NAMALWA (cell line): ENCODE data around the gene ADISSP.

Experiments used
- DNase-seq: peaks from one replicate; pipeline ENCODE4 v3.0.0-alpha.2; 2015; ENCODE audit warnings: low spot score

The ADISSP gene

GRCh38 chr20:3714092-3714491, 53.5 kb downstream of the ADISSP start:
- no peak for DNase-seq

DNA sequence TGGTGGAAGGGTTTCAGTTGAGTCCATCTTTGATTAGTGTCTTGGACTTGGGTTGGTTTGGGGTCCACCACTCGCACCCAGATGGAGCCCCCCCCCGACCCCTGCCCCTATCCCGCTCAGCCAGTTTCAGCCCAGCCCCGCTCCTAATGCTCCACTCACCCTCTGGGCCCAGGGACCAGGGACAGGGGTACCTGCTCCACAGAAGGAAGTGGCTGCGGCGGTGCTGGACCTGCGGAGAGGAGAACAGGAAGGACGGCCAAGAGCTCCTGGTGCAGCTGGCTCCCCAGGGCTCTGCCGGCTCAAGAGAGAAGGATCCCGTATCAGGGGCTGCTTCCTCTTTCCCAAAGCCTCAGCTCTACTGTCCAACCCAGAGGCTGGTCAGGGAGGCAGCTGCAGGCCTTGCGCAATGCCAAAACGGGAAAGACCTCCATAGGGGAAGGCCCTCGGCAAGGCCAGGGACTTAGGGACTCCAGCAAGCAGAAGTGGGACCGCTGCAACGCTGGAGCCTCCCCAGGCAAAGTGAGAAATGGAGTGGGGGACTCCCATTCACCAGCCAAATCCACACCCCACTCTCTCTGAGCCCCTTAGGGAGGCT, 55.2 kb downstream of the ADISSP start, which contains the start of gene SIGLEC1:
Gene SIGLEC1, minus strand, starts transcription at position 322 of the 595 bp plus-strand sequence. CDS start 5,472 bp downstream, outside the sequence.
- DNase-seq: no peak

GRCh38 chr20:3711484-3711941, 56.0 kb downstream of the ADISSP start:
- no peak for DNase-seq

DNA sequence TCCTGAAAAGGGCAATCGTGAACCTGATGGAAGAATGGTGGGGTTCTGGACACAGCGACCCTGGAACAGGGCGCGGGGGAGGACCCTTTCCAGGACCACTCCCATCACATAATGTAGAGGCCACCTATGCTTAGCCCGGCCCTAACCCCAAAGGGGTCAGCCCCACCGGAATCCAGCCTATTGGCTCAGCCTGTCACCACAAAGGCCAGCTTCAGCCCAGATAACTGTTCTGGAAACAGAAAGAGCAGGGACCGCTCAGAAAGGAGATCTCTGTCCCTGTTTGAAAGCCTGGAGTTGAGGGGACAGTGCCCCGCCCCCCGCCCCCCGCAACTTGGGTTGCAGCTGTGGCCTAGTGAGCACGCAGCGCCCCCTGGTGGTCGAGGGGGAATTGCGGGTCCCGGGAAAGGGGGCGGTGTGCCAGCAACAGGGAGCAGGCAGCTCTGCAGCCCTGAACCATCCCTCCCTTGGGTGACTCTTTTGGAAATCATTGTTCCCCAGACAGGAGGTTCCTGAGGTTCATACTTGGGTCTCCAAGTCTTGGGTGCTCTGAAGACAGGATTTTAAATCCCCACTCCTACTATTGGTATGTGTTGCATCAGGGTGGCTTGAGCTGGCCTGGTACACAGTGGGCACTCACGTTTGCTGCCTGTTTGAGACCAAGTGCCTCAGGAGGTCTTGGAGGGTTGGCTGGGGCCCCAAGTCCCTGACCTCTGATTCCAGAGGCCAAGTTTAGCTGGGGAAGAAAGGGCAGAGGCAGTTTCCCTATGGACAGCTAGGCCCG, 56.7 kb downstream of the ADISSP start:
- DNase-seq: peak; percentile 75

GRCh38 chr20:3710011-3710466, 57.5 kb downstream of the ADISSP start:
- DNase-seq: no peak

DNA sequence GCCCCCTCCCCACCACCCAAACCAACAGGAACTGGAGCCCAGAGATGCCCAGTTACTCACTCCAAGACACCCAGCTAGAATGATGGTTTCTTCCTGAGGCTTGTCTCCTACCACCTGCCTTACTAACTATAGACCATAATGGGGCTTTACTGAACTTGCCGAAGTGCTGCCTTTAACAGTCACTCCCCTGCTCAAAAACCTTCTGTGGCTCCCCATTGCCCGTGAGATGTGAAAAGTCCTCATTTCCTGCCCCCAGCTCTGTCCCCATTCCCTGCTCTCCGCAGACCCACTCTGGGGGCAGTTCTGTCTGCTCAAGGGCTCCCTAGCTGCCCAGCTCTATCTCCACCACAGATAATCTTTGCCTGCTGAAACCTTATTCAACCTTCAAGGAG, 60.0 kb downstream of the ADISSP start:
- no peak for DNase-seq

DNA sequence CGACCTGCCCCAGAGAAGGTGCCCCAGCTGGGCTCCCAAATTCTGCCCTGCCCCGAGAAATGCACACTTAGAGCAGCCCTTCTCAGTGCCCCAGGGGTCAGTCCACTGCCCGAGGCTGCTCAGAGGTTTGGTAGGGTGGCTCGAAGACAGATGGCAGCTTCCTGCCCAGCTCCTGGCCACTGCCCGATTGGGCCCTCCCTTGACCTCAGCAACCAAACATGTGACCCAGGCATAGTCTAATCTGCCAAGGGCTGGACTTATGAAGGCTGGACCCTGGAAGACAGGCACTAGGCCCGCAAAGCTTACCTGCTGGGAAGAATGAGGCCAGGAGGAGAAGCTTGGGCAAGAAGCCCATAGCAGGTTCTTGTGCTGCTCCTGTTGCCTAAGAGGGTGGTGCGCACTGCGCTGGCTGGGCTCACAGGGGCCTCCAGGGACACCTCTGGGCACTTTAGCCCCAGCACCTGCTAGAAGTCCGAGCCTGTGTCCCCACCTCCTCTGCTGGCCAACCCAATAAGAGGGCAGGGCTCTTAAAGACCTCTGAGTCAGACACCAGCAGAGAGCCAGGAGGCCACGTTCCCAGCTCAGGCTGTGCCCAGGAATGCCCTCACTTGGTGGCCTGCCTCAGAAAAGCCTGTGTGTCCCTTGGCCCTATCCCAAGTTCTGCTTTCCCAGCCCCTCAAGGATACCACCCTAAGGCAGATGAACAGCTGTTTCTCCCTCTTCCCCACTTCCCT, 60.6 kb downstream of the ADISSP start:
- DNase-seq: no peak

DNA sequence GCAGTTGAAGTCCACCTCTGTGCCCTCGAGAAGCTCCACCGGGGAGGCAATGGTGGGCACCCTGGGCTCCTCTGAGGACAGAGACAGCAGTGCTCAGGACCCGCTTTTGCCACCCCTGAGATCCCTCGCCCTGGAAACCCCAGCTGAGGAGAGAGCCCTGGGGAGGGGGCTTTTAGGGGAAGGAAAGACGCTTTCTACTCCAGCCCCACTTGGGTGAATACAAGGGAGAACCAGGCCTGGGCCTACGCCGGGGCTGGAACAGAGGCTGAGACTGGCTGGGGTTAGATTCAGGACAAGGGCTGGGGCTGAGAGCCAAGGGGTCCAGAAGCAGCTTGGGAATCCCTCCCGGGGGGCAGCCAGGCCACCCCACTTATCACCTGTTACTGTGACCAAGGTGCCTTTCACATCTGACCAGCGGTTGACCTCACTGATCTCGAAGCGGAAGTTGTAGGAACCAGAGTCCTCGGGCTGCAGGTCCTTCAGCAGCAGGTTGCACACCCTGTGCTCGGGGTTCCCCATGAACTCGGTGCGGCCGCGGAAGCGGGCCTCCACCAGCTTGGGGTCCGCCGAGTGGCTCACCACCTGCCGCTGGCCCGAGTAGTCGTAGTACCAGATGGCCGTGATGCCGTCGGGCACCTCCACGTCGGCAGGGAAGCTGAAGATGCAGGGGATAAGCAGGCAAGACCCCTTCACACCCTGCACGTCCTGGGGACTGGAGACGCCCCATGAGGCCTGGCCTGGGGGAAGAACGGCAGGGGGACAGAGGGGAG, 61.4 kb downstream of the ADISSP start:
- no peak for DNase-seq

- DNase-seq: no peak
Observed at GRCh38 chr20:3705491-3705969, 62.0 kb downstream of the ADISSP start.

GRCh38 chr20:3704087-3704486, 63.5 kb downstream of the ADISSP start:
- DNase-seq: no peak
